ENCODE measurements around the gene CHCHD2.
"Not testable (repeated sequence)": the region's sequence is repeated elsewhere in the genome, so short reads cannot be mapped to it uniquely, and the experiment has no call there.

The CHCHD2 gene

DNA sequence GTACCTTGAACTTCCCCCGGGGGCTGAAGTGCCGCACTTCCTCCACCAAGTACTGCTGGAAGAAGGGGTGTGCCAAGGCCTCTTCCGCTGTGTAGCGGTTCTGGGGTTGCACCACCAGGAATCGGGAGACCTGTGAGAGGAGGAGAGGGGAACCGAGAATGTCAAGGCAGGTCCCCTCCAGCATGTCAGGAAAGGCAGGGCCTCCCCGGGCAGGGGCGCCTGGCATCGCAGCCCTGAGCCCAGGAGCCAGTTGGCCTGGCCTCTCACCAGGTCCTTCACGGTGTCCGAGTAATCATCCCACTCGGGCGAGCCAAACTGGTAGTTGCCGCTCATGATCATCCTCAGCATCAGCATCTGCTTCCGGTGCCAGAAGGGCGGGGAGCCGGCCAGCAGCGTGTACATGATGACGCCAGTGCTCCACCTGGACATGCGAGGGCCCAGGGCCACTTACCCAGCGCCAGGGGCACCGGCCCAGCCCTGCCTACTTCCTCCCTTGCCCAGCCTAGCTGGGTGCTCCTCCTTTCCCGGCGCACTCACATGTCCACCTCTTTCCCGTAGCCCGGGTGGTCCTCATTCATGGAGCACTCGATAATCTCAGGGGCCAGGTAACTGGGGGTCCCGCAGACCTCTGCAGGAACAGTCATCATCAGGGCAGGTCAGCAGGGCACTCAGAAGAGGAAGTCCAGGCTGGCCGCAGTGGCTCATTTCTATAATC is 24.5 kb downstream of the CHCHD2 start:
- no peak for DNase-seq

DNA sequence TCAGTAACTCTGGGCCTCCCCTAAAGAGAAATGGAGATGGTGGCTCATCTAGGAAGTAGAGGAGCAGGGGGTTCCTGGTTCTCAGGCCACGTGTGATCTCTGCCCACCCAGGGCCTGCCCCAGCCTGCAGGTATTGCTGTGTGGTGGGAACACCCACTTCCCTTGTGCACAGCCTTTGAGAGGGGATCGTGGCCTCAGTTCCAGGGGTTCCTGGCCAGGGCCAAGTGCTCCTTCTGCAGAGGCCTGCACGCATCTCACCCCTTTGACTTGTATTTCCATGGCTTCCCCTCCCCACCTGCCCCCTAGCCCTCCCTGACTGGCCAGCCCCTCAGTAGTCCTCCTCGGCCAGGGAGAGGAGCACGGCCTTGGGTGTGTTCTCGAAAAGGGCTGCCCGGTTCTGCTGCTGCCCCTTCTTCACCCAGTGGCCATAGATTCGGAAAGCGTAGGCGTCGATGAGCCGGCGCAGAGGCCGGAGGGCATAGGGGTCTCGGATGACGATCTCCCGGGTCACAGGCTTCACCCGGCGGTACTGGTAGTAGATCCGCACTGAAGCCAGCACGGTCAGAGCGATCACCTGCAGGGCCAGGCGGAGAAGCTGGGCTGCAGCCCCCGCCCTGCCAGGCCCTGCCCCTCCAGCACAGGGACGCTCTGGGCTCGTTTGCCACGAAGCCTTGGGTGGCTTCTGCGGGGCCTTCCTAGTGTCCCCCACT is 25.4 kb downstream of the CHCHD2 start:
- not testable (repeated sequence) for DNase-seq

DNA sequence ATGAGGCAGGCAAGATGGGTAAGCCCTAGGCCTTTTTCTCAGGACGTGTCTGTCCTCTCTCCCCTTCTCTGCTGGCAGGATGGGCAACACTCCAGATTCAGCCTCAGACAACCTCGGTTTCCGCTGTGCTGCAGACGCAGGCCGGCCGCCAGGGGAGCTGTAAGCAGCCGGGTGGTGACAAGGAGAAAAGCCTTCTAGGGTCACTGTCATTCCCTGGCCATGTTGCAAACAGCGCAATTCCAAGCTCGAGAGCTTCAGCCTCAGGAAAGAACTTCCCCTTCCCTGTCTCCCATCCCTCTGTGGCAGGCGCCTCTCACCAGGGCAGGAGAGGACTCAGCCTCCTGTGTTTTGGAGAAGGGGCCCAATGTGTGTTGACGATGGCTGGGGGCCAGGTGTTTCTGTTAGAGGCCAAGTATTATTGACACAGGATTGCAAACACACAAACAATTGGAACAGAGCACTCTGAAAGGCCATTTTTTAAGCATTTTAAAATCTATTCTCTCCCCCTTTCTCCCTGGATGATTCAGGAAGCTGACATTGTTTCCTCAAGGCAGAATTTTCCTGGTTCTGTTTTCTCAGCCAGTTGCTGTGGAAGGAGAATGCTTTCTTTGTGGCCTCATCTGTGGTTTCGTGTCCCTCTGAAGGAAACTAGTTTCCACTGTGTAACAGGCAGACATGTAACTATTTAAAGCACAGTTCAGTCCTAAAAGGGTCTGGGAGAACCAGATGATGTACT is 26.7 kb downstream of the CHCHD2 start:
- peak; percentile 67 for DNase-seq

DNA sequence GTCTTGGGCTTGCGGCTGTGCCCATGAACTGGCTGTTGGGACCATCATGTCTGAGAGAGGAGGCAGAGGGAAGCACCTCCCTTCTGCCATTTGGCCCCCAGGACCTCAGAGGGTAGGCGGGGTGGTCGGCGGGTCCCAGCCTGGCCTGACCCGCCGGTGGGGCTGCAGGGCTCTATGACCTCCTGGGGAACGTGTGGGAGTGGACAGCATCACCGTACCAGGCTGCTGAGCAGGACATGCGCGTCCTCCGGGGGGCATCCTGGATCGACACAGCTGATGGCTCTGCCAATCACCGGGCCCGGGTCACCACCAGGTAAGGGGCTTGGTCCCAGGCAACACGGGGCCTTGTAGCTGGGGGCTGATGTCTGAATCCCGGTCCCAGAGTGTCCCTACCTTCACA is 28.1 kb downstream of the CHCHD2 start:
- DNase-seq: no peak

DNA sequence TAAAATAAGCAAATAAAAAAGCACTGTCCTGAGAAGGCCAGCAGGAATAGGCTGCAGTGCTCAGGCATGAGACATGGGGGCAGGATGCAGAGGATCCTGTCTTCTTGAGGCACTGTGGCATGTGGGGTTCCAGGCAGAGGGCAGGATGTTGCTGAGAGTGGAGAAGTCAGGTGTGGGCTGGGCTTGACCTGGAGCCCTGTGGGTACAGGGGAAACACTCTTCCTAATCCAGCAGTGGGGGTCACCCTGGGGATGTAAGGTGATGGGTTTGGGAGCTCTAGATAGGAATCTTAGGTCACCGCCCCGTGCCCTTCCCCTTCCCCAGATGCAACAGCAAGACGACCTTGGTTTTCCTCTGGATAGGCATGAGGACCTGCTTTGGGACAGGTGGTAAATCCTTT is 28.6 kb downstream of the CHCHD2 start:
- DNase-seq: no peak

DNA sequence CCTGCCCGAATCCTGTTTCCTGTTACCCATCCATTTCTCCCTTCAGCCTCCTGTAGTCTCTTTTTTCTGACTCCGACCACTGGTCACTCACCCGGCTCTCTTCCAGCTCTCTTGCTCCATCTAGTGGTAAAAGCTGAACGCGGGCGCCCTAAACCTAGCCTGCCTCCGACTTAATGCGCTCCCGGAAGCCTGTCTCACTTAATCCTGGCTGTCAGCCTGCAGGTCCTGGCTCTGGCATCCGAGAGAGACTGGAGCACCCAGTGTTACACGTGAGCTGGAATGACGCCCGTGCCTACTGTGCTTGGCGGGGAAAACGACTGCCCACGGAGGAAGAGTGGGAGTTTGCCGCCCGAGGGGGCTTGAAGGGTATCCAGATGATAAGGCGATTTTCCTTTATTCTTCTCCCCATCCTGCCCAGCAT is 31.9 kb downstream of the CHCHD2 start:
- DNase-seq: peak; percentile 52

DNA sequence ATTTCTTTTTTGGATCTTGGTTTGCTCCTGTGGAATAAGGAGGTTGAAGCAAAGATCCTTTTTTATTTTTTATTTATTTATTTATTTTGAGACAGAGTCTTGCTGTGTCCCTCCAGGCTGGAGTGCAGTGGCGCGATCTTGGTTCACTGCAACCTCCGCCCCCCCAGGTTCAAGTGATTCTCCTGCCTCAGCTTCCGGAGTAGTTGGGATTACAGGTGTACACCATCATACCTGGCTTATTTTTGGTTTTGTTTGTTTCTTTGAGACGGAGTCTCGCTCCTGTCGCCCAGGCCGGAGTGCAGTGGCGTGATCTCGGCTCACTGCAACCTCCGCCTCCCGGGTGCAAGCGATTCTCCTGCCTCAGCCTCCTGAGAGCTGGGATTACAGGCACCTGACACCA is 39.9 kb downstream of the CHCHD2 start:
- not testable (repeated sequence) for DNase-seq

DNA sequence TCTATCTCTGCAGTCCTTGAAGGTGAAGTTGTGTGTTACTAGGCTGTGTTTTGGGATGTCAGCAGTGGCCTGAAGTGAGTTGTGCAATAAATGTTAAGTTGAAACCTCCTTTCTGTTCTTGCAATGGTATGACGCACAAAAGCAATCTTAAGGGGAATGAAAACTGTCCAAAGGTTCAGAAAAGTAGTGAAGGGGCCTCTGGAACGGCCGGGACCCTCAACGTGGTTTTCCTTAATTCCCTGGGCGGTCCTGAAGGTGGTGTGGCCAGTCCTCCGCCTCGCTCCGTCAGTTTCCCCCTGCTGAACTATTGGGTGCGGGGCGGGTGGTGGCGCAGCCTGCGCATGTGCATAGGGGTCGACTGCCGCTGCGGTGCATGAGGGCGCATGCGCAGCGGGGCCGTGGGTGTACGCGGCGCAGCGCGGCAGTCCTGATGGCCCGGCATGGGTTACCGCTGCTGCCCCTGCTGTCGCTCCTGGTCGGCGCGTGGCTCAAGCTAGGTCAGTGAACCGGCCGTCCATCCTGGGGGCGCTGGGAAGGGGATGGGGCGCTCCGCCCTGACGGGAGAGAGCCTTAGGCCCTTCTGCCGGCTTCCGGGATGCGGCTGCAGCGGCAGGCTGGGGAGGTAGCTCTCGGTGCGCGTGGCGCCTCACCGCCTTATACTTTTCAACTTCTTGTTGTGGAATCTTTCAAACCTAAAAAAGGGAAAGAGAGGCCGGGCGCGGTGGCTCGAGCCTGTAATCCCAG is 42.2 kb downstream of the CHCHD2 start, which contains the start of gene SUMF2:
TSS of gene SUMF2 (plus strand) at position 405 of the 744 bp plus-strand sequence. CDS start at position 431, 26 bp downstream.
- peak; percentile 68 for DNase-seq

DNA sequence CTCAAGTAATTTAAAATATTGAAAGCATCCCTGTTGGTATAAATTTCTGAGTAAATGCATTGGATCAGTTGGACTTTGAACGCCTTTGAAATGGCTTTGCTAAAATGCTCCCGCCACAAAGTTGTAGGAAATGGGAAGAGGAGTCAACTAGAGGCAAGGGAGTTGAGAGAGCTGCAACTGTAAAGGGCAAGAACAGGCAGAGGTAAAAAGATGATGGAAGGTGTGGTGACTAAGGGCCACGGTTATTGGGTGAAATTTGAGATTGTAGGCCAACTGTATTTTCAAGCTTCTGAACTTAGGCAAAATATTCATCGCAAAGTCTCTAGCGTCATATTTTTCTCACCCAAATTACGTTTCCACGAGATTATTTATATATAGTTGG is 42.8 kb downstream of the CHCHD2 start:
- DNase-seq: no peak

DNA sequence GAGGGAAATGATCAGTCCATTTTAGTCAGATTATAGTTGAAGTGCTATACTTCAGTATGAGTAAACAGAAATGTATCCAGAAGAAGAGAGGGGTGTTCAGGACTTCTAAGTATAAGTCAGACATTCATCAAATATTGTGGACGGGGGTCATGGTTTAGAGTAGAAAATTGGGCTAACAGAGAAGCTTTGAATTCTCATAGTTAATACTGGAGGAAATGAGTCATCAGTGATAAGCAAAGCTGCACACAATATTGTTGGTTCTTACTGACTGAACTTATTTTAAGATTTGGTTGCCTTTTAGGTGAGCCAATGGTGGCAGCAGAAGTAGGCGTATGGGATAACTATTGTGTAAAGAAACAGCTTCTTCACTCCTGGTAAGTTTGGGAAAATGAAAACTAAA is 43.9 kb downstream of the CHCHD2 start:
- DNase-seq: no peak

DNA sequence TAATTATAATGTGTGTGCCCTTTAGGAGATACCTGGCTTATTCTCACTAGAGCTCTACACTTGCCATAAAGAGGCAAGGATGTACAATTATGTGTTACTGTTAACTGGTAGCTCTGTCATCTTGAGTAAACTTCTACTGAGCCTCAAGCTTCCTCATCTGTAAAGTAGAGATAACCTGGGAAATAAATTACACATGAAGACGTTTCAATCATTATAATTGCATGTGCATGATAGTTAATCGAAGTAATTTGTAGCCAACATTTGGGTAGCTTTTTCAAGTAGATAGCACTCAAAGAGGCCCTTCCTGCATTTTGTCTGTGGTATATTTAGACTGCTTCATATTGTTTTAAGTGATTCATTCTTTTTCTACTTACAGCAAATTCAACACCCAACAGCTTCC is 52.3 kb downstream of the CHCHD2 start:
- no peak for DNase-seq

DNA sequence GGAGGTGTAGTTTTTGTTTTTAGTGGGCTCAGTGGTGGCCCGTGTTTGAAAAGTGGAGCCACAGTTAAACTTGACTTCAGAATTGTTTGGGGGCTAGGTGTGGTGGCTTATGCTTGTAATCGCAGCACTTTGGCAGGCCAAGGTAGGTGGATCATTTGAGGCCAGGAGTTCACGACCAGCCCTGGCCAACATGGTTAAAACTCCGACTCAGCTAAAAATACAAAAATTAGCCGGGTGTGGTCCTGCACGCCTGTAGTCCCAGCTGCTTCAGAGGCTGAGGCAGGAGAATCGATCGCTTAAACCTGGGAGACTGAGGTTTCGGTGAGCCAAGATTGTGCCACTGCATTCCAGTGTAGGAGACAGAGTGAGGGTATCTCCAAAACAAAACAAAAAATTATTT is 52.9 kb downstream of the CHCHD2 start:
- DNase-seq: no peak

All from DMS79 treated with DMSO at 0.1 percent for 48 hours (cell line).